GM03348 (cell line): ENCODE results near the gene MTRF1L.
"Not testable (repeated sequence)": the region's sequence is repeated elsewhere in the genome, so short reads cannot be mapped to it uniquely, and the experiment has no call there.

Experiments used
- DNase-seq: peaks from one replicate; pipeline ENCODE4 v3.0.0; 2012; ENCODE audit warnings: low spot score

Gene MTRF1L

GRCh38 chr6:153001767-153002612, 519 bp downstream of the MTRF1L start:
- DNase-seq: peak; percentile 14

- DNase-seq: not testable (repeated sequence)
Observed at GRCh38 chr6:153000790-153001189, 1.7 kb downstream of the MTRF1L start.

- no peak for DNase-seq
Observed at GRCh38 chr6:153000243-153000642, 2.3 kb downstream of the MTRF1L start.

DNA sequence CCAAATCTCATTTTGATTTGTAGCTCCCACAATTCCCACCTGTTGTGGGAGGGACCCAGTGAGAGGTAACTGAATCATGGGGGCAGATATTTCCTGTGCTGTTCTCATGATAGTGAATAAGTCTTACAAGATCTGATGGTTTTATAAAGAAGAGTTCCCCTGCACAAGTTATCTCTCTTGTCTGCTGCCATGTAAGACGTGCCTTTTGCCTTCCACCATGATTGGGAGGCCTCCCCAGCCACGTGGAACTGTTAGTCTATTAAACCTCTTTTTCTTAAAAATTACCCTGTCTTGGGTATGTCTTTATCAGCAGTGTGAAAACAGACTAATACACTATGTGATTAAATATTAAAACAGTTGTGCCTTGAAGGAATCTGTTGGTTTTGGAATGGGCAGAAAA, 3.0 kb downstream of the MTRF1L start:
- DNase-seq: not testable (repeated sequence)

DNA sequence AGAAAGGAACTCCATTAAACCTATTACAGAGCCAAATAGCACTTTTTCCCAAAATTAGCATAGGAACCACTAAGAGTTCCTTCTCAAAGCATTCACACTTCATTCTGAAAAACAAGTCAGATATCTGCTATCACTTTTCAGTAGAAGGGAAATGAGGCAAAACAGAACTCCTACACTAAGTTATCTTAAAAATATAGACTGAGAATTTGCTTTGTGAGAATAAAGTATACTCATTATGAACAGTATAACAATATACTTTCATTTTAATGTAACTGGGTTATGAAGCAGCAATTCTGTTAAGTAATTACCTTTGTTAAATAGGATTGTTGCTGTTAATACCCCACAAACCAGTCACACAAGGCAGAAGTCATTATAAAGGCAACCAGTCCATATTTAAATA, 8.7 kb downstream of the MTRF1L start:
- no peak for DNase-seq

- no peak for DNase-seq
Observed at GRCh38 chr6:152993431-152993830, 9.1 kb downstream of the MTRF1L start.

GRCh38 chr6:152986978-152987377, 15.5 kb downstream of the MTRF1L start:
- no peak for DNase-seq

DNA sequence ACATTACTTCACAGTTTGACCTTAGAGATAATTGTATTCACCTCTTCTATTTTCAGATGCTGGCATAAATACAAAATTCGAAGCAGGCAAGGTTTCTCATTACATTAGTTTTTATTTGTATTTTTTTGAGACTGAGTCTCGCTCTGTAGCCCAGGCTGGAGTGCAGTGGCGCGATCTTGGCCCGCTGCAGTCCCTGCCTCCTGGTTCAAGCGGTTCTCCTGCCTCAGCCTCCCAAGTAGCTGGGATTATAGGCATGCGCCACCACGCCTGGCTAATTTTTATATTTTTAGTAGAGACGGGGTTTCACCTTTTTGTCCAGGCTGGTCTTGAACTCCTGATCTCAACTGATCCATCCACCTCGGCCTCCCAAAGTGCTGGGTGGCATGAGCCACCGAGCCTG, 17.2 kb downstream of the MTRF1L start:
- not testable (repeated sequence) for DNase-seq

DNA sequence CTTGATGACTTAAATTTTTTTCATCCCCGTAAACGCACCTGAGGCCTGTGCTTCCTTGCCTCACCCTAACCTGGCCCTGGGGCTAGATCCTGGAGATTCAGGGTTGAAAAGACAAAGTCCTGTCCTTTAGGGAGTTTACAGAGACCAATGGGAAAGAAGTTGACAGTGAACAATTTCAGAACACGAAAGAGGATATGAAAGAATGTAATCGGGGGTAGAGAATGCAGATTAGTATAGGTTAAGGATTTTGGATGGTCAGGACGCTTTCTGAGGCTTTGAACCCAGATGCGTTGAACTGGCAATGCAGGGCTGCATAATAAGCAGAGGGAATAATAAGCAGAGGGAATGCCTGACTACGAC, 18.0 kb downstream of the MTRF1L start:
- DNase-seq: peak; percentile 6

DNA sequence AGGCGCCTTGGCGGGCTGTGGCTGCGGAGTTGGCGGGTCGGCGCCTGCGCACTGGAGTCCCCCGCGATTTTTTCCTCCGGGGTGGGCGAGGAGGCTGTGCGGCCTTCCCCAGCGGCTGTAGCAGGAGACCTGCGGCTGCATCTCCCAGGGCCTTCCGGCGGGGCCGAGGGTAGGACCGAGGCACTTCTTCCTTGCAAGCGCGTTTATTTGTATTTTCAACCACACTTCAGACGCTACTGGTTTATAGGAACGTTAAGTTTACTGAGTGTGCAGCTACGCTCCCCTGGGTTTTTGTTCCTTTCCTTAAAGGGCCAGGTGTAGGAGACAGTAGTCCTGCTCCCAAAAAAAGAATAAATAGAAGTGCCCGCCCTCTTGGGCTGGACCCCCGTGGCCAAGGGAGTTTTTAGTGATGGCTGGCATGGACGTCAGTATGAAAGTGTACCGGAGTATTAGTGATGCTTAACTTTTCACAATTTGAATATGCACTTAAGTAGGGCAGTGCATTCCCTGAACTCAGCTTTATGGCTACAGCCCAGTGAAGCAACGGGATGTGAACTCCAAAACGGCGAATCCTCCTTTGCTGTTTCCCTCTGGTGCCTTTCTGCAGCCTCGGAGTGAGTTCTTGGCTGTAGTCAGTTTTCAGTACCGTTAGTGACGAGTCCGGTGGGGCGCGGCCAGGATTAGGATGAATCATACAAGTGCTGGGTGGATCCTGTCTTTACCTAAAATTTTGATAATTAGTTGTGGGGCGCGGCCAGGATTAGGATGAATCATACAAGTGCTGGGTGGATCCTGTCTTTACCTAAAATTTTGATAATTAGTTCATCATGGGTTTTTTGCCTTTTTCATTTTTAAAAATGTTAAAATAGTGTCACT, 18.6 kb downstream of the MTRF1L start:
- peak; percentile 58 for DNase-seq

- DNase-seq: peak; percentile 99
Observed at GRCh38 chr6:152982904-152983636, 19.4 kb downstream of the MTRF1L start, which contains the start of gene FBXO5. FBXO5 (minus strand) TSS chr6:152983041; CDS start chr6:152982959, 82 bp downstream.

GRCh38 chr6:152981989-152982903, 20.3 kb downstream of the MTRF1L start:
- peak; percentile 17 for DNase-seq

GRCh38 chr6:152981219-152981618, 21.3 kb downstream of the MTRF1L start:
- DNase-seq: no peak

DNA sequence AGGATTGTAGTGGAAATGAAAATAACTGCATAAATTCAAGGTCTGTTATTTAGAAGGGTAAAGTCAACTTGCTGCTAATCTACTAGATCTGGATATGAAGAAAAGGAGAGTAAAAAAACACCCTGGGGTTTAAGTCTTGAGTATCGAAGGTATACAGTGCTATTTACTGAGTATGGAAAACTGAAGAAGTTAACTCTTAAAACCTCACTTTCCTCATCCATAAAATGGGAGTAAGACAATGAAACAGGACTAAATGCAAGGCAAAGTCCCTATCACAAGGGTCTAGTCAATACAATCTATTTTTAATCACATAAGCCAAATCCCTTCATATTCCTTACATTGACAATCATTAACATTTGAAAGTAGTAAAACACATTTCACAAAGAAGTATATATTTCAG, 21.9 kb downstream of the MTRF1L start:
- no peak for DNase-seq

GRCh38 chr6:152979116-152979515, 23.4 kb downstream of the MTRF1L start:
- DNase-seq: no peak

- no peak for DNase-seq
Observed at GRCh38 chr6:152978058-152978457, 24.5 kb downstream of the MTRF1L start.

DNA sequence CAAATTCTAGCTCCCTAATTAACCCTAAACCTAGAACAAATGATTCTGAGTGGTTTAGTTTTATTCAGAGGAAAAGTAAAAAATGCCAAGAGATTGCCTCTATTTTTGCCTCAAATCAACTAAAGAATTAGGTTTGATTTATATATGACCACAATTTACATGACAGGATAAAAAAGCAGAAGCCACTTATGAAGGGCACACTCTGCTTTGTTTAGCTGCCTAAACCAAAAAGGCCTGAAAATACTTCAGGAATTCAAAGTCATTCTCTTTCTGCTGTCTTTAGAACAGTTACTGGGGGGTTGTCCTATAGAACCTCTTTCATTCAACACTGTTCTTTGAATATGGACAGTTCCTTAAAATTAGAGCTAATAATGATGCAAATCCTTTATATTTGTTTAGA, 25.0 kb downstream of the MTRF1L start:
- no peak for DNase-seq

GRCh38 chr6:152976749-152977148, 25.8 kb downstream of the MTRF1L start:
- DNase-seq: no peak

- DNase-seq: no peak
Observed at GRCh38 chr6:152975204-152975915, 27.1 kb downstream of the MTRF1L start.

DNA sequence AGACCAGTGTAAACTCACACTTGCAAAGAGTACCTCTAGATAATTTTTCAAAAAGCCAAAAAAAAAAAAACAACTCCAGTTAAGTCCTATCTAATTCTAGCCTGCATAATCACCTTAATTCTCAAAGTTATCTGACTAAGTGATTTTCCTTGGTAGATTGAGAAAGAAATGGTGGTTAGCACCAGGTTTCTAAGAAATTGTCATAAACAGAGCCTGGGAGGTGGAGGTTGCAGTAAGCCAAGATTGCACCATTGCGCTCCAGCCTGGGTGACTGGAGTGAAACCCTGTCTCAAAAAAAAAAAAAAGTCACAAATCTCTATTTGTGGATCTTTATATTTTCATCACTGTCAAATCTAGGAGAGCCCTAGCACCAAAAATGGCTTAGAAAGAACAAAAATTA, 28.6 kb downstream of the MTRF1L start:
- DNase-seq: no peak
